Measurements from ENCODE around the gene KCNJ2. TPM values are rescaled to one million over a fixed set of nuclear protein-coding genes. Genes with fewer than 3 reads are reported as not detected.
A peak's percentile ranks its signal among the peaks of the same experiment; 100 is the strongest.

Gene KCNJ2
- 1.3 and 1.7 TPM in 2 replicates for total RNA-seq

GRCh38 chr17:70168977-70169708, at the start of gene KCNJ2:
Gene KCNJ2 (plus strand): TSS chr17:70169532. CDS start chr17:70175040, 5,508 bp downstream.
- DNase-seq (ENCODE audit: low read depth in 2 of 2) = peak in 1 of 2 donors; percentile 84

DNA sequence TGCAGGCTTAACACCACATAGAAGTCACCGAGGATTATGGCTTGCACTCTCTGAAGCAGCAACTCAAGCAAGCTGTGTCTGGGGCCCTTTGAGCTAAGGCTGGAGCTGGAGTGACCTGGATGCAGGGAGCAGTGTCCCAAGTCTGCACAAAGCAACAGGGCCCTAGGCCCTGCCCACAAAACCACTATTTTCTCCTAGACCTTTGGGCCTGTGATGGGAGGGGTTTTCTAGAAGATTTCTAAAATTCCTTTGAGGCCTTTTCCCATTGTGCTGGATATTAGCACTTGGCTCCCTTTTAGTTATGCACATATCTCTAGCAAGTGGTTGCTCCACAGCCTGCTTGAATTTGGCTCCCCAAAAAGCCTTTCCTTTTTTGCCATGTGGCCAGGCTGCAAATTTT, 49.8 kb upstream of the KCNJ2 start:
- no peak for DNase-seq (ENCODE audit: low read depth in 2 of 2)

GRCh38 chr17:70119983-70120382, 49.3 kb upstream of the KCNJ2 start:
- DNase-seq (ENCODE audit: low read depth in 2 of 2) = peak in 1 of 2 donors; percentile 43

DNA sequence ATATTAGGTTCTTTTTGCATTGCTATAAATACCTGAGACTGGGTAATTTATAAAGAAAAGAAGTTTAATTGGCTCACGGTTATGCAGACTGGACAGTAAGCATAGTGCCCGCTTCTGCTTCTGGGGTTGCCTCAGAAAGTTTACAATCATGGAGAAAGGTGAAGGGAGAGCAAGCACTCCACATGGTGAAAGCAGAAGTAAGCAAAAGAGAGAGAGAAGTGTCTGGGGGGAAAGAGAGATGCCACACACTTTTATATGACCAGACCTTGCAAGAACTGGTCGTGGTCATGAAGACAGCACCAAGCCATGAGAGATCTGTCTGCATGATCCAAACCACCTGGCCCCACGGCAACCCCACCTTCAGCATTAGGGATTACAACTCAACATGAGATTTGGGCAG, 48.9 kb upstream of the KCNJ2 start:
- no peak for DNase-seq (ENCODE audit: low read depth in 2 of 2)

GRCh38 chr17:70121126-70121525, 48.2 kb upstream of the KCNJ2 start:
- peak; percentile 40 to 79 for DNase-seq (ENCODE audit: low read depth in 2 of 2)

- DNase-seq (ENCODE audit: low read depth in 2 of 2) = peak in 1 of 2 donors; percentile 49
Measured at GRCh38 chr17:70123193-70123592, 46.1 kb upstream of the KCNJ2 start.

GRCh38 chr17:70124723-70125122, 44.6 kb upstream of the KCNJ2 start:
- DNase-seq (ENCODE audit: low read depth in 2 of 2) = no peak

DNA sequence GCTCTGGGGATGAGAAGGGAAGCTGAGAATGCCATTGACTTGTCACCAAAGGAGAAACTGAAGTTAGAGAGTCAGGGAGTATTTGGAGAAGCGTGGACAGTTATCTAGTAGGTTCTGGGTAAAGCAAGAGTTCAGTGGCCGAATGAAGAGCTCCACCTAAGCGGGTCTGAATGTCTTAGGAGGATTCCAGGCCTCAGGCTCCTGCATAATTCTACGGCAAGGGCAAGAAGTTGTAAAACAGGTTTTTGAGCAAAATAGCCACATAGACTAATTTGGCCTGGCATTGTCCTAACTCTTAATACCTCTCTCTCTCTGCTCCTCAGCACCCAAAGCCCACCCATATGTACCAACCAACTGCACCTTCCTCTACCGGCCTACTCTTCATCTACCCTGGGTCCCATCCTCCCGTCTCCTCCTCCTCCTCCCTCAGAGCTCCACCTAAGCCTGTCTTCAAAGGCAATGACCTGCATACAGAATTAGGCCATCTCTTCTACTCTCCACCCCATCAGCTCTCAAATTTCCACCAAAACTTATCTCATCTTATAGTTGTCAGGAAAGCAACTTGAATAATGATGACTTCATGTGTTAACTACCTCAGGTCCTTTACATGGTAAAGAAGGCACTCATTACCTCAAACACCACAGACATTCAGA, 42.0 kb upstream of the KCNJ2 start:
- no peak for DNase-seq (ENCODE audit: low read depth in 2 of 2)

DNA sequence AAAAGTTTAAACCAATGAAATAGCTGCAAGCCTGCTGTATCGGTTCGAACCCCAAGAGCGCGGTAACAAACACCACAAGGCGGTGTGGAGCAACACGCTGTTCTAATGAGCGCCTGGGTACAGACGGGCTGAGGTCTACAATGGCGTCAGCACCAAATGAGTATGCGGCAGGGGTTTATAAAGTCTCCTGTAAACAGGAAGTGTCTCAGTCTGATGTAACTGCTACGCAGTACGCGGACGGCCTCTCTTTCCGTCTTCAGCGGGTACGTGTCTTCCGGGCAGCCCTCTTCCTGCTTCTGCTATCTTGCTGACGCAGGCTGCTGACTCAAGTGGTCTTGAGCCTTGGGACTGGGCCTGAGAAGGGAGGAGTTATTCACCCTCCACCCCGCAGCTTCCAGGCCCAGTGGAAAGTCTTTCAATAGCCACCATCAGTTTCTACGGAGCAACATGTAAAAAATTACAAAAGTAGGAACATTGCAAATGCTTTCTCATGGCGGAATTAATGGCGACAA, 40.5 kb upstream of the KCNJ2 start:
- DNase-seq (ENCODE audit: low read depth in 2 of 2) = no peak

- DNase-seq (ENCODE audit: low read depth in 2 of 2) = no peak
Measured at GRCh38 chr17:70130289-70130688, 39.0 kb upstream of the KCNJ2 start.

DNA sequence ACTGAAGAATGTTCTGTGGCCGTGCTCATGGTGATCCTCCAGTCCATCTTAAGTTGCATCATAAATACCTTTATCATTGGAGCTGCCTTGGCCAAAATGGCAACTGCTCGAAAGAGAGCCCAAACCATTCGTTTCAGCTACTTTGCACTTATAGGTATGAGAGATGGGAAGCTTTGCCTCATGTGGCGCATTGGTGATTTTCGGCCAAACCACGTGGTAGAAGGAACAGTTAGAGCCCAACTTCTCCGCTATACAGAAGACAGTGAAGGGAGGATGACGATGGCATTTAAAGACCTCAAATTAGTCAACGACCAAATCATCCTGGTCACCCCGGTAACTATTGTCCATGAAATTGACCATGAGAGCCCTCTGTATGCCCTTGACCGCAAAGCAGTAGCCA, 36.8 kb upstream of the KCNJ2 start:
- DNase-seq (ENCODE audit: low read depth in 2 of 2) = no peak

- no peak for DNase-seq (ENCODE audit: low read depth in 2 of 2)
Measured at GRCh38 chr17:70134042-70134441, 35.3 kb upstream of the KCNJ2 start.

DNA sequence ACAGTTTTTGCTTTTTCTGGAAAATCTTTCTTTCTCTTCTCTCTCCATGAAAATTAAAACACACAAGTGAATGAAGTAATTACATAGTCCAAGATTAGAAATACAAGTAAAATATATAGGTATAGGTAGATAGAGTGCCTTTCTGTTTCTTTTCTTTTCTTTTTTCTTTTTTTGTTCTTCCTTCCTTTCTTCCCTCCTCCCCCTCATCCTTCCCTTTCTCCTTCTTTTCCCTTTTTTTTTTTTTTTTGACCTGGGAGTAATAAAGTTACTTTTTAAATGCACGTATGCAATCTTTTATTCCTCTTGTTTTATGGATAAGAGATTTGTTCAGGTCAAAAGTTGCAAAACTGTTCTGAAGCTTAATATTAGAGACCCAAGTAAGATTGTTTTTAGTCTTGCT, 34.6 kb upstream of the KCNJ2 start:
- no peak for DNase-seq (ENCODE audit: low read depth in 2 of 2)

DNA sequence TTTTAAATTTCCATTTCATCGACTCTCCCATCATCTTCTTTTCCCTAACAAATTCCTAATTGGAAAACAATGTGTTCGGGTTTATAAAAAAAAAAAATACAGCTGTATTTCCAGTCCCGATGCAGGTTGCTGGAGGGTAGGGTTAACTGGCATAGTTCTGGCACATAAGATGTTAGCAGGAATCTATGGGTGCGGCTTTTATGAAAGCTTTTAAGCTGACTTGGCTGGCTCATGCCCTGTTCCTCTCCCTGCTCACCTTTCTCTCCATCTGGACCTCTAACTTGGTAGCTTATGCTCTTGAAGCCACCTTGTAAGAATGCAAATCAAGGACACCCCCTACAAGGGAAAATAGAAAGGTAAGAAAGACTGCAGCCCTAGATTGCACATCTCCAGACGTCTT, 33.2 kb upstream of the KCNJ2 start:
- DNase-seq (ENCODE audit: low read depth in 2 of 2) = no peak

DNA sequence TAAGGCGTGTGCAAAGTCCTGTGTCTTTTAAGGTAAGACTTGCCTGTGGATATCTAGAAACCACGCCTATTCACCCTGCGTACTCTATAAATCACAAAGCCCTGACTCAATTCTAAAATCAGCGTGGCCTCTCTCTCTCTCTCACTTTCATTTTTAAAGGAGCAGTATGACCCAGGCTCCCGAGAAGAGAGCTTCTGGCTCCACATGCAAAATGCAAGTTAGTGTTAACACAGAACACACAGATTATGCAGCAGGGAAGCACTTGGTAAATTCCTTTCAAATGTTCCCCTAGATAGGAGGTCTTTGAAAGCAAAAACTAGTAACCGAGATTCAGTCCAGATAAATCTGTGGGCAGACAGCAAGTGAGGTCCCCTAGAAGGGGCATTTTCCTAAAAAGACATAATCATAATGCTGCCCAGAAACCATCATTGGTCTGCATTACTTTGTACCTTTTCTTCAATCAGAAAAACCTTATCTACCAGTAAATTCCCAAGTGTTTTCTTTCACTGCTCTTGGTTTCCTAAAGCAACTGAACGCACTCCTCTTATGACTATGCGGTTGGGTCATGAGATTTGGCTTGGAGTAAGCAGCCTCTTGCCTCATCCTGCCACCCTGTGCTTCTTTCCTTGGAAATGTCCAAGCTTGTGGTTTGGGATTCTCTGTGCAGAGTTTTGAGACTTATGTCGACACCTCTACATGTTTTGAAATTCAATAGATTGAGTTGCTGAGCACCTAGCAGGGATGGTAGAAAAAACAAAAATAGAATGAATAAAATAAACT, 31.7 kb upstream of the KCNJ2 start:
- peak in 1 of 2 donors; percentile 23 for DNase-seq (ENCODE audit: low read depth in 2 of 2)

- no peak for DNase-seq (ENCODE audit: low read depth in 2 of 2)
Measured at GRCh38 chr17:70138291-70138865, 31.0 kb upstream of the KCNJ2 start.

DNA sequence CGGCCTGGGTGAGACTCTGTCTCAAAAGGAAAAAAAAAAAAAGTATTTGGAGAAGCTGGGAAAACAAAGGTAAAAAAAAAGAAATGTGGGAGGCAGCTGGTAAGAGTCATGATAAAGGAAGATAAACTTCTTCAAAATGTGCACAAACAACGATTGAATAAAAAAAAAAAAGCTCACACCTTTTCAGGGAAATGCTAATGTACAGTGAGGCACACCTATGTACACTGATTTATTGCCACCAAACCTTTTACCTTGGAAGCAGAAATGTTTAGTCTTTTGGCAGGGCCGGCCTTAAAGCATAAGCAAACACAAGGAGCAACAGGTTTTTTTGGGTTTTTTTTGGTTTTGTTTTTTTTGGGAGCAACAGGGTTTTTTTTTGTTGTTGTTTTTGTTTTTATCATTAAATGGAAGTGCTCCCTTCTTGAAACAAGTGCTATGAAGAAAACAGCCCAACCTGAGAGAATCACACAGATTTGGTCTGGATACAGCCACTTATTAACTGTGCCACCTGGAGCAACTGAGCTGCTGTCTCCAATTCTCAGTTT, 29.8 kb upstream of the KCNJ2 start:
- DNase-seq (ENCODE audit: low read depth in 2 of 2) = no peak

- peak; percentile 48 to 60 for DNase-seq (ENCODE audit: low read depth in 2 of 2)
Measured at GRCh38 chr17:70144260-70144846, 25.0 kb upstream of the KCNJ2 start.

DNA sequence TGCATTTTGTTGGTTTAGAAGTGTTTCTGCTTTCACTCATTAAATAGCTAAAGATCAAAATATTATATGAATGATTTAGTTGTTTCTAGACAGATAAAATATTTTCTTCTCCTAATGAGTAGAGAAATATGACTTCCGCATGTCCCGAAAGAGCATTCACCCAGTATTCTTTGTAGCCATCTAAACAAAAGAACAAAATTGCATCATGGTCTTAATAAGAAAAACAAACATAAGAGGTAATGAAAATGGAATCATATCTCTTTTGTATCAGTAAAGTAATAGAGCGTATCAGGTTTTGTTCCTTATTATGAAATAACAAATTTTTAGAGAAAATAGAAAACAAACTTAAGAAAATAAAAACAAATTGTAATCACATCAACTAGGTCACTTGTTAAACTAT, 16.1 kb upstream of the KCNJ2 start:
- DNase-seq (ENCODE audit: low read depth in 2 of 2) = no peak

GRCh38 chr17:70157151-70157550, 12.2 kb upstream of the KCNJ2 start:
- DNase-seq (ENCODE audit: low read depth in 2 of 2) = no peak

- peak; percentile 17 to 93 for DNase-seq (ENCODE audit: low read depth in 2 of 2)
Measured at GRCh38 chr17:70158180-70158579, 11.2 kb upstream of the KCNJ2 start.

All from dermis microvascular lymphatic vessel endothelial cell (primary cell).